Stimulated activated effector memory CD8-positive, alpha-beta T cell treated with anti-CD3 and anti-CD28 coated beads, Interleukin-12 subunit alpha, Interleukin-12 subunit beta, amount 100 ng/mL, for 72 hours (primary cell): ENCODE measurements around the gene EVPL.
A peak's percentile ranks its signal among the peaks of the same experiment; 100 is the strongest.

ENCODE experiments used
- ATAC-seq: fragments of 150-1000 bp; cut with Tn5 transposase; 2 replicates; pipeline ENCODE4 v1.10.0; 2021
- DNase-seq, 2 donors: peaks; one replicate each; pipeline ENCODE4 v3.0.0; 2021 to 2022; ENCODE audit warnings: low spot score in 2 of 2
- H3K27ac Mint-ChIP-seq: one replicate; pipeline ENCODE4 v1.8.0; 2022; ENCODE audit warnings: mild to moderate bottlenecking, mixed read lengths
- H3K36me3 Mint-ChIP-seq: one replicate; pipeline ENCODE4 v1.8.0; 2022; ENCODE audit warnings: mild to moderate bottlenecking, mixed read lengths
- H3K4me1 Mint-ChIP-seq: one replicate; pipeline ENCODE4 v1.8.0; 2022; ENCODE audit warnings: mixed read lengths
- H3K4me3 Mint-ChIP-seq: one replicate; pipeline ENCODE4 v1.8.0; 2022; ENCODE audit warnings: mild to moderate bottlenecking, mixed read lengths
- H3K9me3 Mint-ChIP-seq: one replicate; pipeline ENCODE4 v1.8.0; 2022; ENCODE audit warnings: mixed read lengths

The EVPL gene

DNA sequence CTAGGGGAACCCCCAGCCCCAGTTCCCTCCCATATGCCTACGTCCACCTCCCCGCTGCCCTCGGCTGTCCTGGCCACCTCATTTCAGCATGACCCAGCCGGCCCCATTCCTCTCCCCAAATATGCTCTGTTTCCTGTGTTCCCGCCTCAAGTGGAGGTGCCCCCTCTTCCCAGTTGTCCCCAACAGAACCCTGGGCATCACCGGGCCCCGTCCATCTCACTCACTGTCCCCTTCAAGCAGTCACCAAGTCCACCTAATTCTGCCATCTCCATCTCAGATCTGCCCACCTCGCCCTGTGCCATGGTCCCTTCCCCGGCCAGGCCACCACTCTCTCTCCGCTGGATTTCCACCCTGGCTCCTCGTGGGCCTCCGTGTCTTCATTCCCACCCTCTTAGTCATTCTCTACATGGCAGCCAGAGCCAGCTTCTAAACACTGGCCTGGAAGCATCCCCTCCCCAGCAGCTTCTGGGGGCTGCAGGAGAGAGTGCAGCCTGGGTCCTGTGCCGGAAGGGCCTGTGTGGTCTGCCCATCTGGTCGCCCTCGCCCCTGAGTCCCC, 13.7 kb downstream of the EVPL start:
- Mint-ChIP-seq H3K36me3 (peaks cover 6% of the 10 kb centered on the region), H3K9me3 (no peaks in the 10 kb centered on the region), H3K4me1 (peaks cover 24% of the 10 kb centered on the region), H3K27ac (peak overlapping the region; percentile 32), H3K4me3 (no peak overlapping the region)
- ATAC-seq (no peak), DNase-seq (no peak)

DNA sequence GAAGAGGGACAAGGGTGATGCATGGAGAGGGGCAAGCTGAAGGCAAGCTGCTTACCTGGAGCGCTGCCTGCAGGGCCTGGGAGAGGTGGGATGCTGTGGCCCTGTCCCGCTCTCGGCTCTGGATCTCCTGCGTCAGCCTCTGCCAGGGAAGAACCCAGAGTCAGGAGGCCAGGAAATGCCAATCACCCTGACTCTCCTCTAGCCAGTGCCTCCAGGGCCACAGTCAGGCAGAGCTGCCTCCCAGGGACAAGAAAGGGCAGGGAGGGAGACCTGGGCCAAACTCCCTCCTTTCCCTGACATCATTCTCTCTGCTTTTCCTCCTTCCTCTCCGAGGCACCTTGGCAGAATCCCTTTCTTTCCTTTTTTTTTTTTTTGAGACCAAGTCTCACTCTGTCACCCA, 15.2 kb downstream of the EVPL start:
- Mint-ChIP-seq H3K9me3 (no peaks in the 10 kb centered on the region), H3K27ac (peak overlapping the region; percentile 20), H3K36me3 (peaks cover 6% of the 10 kb centered on the region), H3K4me1 (peaks cover 24% of the 10 kb centered on the region), H3K4me3 (no peak overlapping the region)
- DNase-seq (no peak), ATAC-seq (no peak)

DNA sequence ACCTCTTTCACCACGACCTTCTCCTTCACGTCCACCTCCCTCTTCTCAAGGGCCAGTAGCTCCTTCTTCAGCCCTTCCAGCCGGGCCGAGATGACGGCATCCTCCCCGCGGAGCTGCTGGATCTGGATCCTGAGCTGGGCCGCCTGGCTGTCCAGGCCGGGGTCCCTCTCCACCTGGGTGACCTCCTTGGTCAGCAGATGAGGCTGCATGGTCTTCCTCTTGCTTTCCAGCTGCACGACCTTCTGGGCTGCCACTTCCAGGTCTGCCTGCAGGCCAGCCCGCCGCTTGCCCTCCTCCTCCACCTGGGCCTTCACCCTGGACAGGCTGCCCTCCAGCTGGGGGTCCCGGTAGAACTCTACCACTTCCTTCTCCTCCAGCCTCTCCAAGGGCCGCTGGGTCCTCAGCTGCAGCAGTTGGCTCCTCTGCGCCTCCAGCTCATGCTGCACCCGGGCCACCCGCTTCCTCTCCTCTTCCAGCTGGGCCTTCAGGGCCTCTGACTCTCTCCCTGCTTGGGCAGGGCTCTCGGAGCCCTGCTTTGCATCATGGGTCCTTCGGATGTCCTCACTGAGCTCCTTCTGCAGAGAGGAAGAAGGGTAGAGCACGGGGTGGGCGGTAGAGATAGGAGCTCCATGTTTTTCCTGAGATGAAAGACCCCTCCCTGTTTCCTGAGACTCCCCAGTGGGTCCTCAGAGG, 17.0 kb downstream of the EVPL start:
- Mint-ChIP-seq H3K36me3 (peaks cover 6% of the 10 kb centered on the region), H3K4me1 (peaks cover 32% of the 10 kb centered on the region), H3K9me3 (no peaks in the 10 kb centered on the region), H3K4me3 (no peak overlapping the region), H3K27ac (no peak overlapping the region)
- ATAC-seq (no peak), DNase-seq (no peak)

GRCh38 chr17:76009447-76009846, 17.7 kb downstream of the EVPL start:
- H3K9me3 Mint-ChIP-seq: no peaks in the 10 kb centered on the region
- peaks cover 31% of the 10 kb centered on the region for H3K4me1 Mint-ChIP-seq
- ATAC-seq (no peak), DNase-seq (no peak)
- H3K36me3 Mint-ChIP-seq: peaks cover 10% of the 10 kb centered on the region
- H3K4me3 Mint-ChIP-seq: no peak overlapping the region
- no peak overlapping the region for H3K27ac Mint-ChIP-seq

DNA sequence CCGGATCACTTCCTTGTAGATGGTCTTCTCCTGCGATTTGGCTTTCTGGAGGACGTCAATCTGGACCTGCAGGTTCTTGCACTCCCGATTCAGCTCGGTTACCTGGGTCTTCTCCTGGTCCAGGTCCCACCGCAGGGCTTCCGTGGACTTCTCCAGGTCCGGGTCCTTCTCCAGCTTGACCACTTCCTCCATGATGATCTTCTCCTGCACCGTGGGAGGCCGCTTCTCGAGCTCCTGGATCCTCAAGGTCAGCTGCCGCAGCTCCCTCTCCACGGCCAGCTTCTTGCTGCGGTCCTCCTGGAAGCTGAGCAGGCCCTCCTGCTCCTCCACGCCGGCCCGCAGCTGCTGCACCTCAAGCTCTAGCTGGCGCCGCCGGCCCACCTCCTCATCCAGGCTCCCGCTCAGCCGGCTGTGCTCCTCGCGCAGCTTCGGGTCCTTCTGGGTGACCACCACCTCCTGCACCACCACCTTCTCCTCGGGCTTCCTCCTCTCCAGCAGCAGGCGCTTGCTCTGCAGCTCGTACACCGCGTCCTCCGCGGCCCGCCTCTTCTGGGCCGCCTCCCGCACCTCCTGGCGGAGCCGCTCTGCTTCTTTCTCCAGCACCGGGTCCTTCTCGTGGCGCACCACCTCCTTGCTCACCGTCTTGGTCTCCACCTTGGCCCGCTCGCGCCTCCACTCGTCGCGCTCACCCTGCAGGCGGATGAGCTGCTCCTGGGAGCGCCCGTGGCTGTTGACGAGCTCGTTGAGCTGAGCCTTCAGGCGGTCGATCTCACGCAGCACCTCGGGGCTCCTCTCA, 18.3 kb downstream of the EVPL start:
- no peak overlapping the region for H3K27ac Mint-ChIP-seq
- no peaks in the 10 kb centered on the region for H3K9me3 Mint-ChIP-seq
- H3K4me3 Mint-ChIP-seq: no peak overlapping the region
- DNase-seq (no peak), ATAC-seq (no peak)
- H3K4me1 Mint-ChIP-seq: peaks cover 25% of the 10 kb centered on the region
- H3K36me3 Mint-ChIP-seq: peaks cover 15% of the 10 kb centered on the region

DNA sequence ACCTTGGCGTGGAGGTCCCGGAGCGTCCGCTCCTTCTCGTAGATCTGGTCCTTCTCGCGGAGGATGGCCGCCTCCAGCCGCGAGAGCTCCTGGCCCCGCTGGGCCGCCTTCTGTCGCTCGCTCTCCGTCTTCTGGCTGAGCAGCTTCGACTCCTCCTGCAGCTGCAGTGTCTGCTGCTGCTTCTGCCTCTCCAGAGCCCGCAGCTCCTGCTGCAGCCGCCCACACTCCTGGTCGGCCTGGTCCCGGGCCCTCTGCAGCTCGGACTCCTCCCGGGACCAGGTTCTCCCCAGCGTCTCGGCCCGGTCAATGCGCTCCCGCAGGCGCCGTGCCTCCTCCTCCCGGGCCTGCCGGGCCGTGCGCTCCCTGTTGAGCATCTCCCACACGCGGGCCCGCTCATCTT, 18.9 kb downstream of the EVPL start:
- Mint-ChIP-seq H3K4me3 (no peak overlapping the region), H3K4me1 (peaks cover 21% of the 10 kb centered on the region), H3K27ac (no peak overlapping the region), H3K36me3 (peaks cover 15% of the 10 kb centered on the region), H3K9me3 (no peaks in the 10 kb centered on the region)
- ATAC-seq: no peak
- no peak for DNase-seq

- Mint-ChIP-seq H3K27ac (no peak overlapping the region), H3K36me3 (peaks cover 15% of the 10 kb centered on the region), H3K4me3 (no peak overlapping the region), H3K9me3 (no peaks in the 10 kb centered on the region), H3K4me1 (peaks cover 21% of the 10 kb centered on the region)
- ATAC-seq (no peak), DNase-seq (no peak)
These were observed 19.3 kb downstream of the EVPL start for GRCh38 chr17:76007850-76008165.

DNA sequence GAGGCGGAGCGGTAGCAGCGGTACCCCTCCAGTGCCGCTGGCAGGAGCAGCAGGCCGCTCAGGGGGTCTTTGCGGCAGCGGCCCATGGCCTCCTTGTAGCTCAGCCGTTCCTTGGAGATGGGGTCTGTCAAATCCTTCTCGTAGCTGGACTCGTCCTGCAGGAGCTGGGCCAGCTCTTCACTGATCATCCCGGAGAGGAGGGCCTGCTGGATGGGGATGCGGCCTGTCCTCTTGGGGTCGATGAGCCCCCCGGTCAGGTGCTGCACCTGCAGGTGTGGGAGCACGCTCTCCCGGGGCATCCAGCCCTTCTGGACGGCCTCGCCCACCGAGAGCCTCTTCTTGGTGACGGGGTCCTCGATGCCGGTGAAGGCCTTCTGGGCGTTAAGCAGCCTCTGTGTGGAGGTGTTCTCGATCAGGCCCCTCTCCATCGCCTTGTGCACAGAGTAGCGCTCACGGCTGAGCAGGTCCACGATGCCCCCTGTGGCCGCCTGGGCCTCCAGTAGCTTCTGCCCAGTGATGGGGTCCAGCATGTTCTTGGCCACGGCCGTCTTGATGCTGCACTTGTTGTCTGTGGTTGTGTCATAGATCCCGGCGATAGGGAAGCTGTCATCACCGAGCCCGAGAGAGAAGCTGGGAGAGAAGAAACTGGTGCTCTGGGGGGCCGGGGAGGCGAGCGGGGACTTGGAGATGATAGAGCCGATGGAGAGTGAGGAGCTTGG, 19.8 kb downstream of the EVPL start:
- Mint-ChIP-seq H3K36me3 (peaks cover 15% of the 10 kb centered on the region), H3K27ac (no peak overlapping the region), H3K4me1 (peaks cover 21% of the 10 kb centered on the region), H3K9me3 (no peaks in the 10 kb centered on the region), H3K4me3 (no peak overlapping the region)
- DNase-seq (no peak), ATAC-seq (no peak)

DNA sequence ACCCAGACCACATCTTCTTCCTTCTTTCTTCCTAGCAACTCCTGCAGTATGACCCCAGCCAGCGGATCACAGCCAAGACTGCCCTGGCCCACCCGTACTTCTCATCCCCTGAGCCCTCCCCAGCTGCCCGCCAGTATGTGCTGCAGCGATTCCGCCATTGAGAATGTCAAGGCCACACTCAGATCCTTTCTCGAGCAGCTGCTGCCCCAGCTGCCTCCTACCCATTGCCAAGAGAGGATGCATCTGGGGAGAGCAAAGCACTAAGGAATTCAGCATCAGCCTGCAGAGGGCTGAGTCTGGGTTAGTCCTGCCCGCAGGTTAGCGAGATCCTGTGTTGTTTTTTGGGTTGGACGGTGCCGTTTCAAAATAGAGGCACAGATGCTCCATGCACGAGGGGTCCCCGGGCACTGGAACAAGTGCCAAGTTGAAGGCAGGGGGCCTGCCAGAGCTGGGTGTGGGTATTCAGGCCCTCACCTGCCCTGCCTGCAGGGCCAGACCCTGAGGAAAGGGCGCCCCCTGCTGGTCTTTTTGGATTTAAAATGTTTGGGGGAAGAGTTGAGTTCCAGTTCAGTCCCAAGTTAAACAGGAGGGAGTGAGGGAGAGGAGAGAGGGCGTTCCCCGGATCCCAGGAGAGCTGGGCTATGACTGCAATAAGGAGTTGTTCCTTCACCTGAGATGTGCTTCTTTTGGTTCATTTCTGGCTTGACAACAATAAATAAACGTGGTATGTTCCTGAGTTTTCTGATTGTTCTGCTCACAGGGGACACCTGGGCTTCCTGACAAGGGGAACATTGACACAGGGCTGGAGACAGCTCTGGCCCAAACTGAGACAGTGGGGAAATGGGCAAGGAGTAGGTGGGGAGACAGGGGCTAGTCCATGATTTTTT, 21.6 kb downstream of the EVPL start:
- DNase-seq (peak; percentile 87 to 92), ATAC-seq (peak; percentile 65)
- no peak overlapping the region for H3K4me3 Mint-ChIP-seq
- peaks cover 15% of the 10 kb centered on the region for H3K36me3 Mint-ChIP-seq
- H3K9me3 Mint-ChIP-seq: no peaks in the 10 kb centered on the region
- no peak overlapping the region for H3K27ac Mint-ChIP-seq
- peaks cover 21% of the 10 kb centered on the region for H3K4me1 Mint-ChIP-seq

- peaks cover 15% of the 10 kb centered on the region for H3K36me3 Mint-ChIP-seq
- peaks cover 16% of the 10 kb centered on the region for H3K4me1 Mint-ChIP-seq
- ATAC-seq (no peak), DNase-seq (no peak)
- H3K9me3 Mint-ChIP-seq: no peaks in the 10 kb centered on the region
- no peak overlapping the region for H3K4me3 Mint-ChIP-seq
- H3K27ac Mint-ChIP-seq: no peak overlapping the region
These were observed 22.3 kb downstream of the EVPL start for GRCh38 chr17:76004750-76005262.

- no peak for DNase-seq
- no peak for ATAC-seq
- Mint-ChIP-seq H3K36me3 (peaks cover 8% of the 10 kb centered on the region), H3K4me1 (peaks cover 8% of the 10 kb centered on the region), H3K4me3 (no peak overlapping the region), H3K9me3 (no peaks in the 10 kb centered on the region), H3K27ac (peak overlapping the region; percentile 1)
These were observed 23.2 kb downstream of the EVPL start for GRCh38 chr17:76003915-76004314.

DNA sequence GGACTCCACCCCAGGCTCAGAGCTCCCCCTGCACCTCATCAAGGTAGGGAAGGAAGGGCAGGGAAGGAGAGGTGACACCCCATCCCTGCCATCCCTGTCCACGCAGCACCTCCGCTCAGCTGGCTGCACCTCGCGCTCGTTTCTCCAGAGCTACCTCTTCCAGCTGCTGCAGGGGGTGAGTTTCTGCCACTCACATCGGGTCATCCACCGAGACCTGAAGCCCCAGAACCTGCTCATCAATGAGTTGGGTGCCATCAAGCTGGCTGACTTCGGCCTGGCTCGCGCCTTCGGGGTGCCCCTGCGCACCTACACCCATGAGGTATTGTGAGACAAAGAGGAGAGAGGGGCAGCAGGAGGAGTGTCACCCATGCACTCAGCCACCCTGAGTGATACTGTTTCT, 25.0 kb downstream of the EVPL start:
- Mint-ChIP-seq H3K36me3 (peaks cover 8% of the 10 kb centered on the region), H3K4me1 (peaks cover 17% of the 10 kb centered on the region), H3K27ac (peak overlapping the region; percentile 63), H3K4me3 (no peak overlapping the region), H3K9me3 (no peaks in the 10 kb centered on the region)
- DNase-seq (no peak), ATAC-seq (no peak)

GRCh38 chr17:76000755-76001521, 26.2 kb downstream of the EVPL start, which contains the start of gene CDK3:
CDK3 (plus strand) TSS chr17:76000855; CDS start chr17:76001426, 571 bp downstream.
- DNase-seq (no peak), ATAC-seq (peak; percentile 2)
- Mint-ChIP-seq H3K36me3 (peaks cover 16% of the 10 kb centered on the region), H3K27ac (peak within 1 kb of the TSS; percentile 63), H3K4me3 (no peak within 1 kb of the TSS), H3K4me1 (peaks cover 26% of the 10 kb centered on the region), H3K9me3 (no peaks in the 10 kb centered on the region)
